HCT116 (cell line): ENCODE data around the gene NTHL1. TPM values are rescaled to one million over a fixed set of nuclear protein-coding genes. Genes with fewer than 3 reads are reported as not detected.

Source experiments
- ATAC-seq: fragments of 200-7000 bp; cut with Tn5 transposase; 2 replicates; pipeline ENCODE4 v1.9.1; 2020; ENCODE audit warnings: mild to moderate bottlenecking, moderate library complexity
- BruUV-seq: library from RNA; stranded (reverse); fragments of 400-500 nt; replicated peaks from 2 replicates; lab custom pipeline; 2021; lab: Mats Ljungman, UMichigan
- CTCF ChIA-PET: fragments of 300-600 bp; sonication (Branson Sonifier 250); formaldehyde crosslinking; loops from one replicate; lab custom pipeline; 2021; ENCODE audit warnings: antibody characterized with exemption; lab: Charles Lee
- POLR2A ChIA-PET: fragments of 300-600, 350-600 bp; sonication (Branson Sonifier 250); formaldehyde crosslinking; loops from one replicate; lab custom pipeline; 2021; ENCODE audit warnings: antibody characterized with exemption; lab: Charles Lee
- RAD21 ChIA-PET, 2 experiments: fragments of 300-600 bp; sonication (Branson Sonifier 250); formaldehyde crosslinking; loops; one replicate each; lab custom pipeline; 2023; ENCODE audit warnings: low total read pairs in 2 of 2; ENCODE audit not compliant: uncharacterized antibody in 2 of 2, unreplicated experiment in 2 of 2, low non-redundant PET in 1 of 2; lab: Charles Lee
- DNase-seq: peaks from one replicate; pipeline ENCODE4 v3.0.0-alpha.2; 2010; ENCODE audit warnings: low read depth, low spot score
- H2AFZ ChIP-seq: fragments of 200-600 bp; shearing (Covaris generic), sonication (generic); 2 replicates; pipeline ENCODE4 v1.6.1; 2017; ENCODE audit warnings: low read depth, mixed run types, mixed read lengths, antibody characterized with exemption, low read length; ENCODE audit not compliant: poor library complexity, severe bottlenecking
- H3K27ac ChIP-seq: 2 replicates; pipeline ENCODE4 v1.5.1; 2012; ENCODE audit warnings: low read depth, low read length
- H3K27me3 ChIP-seq: fragments of 200-600 bp; sonication (generic); 2 replicates; pipeline ENCODE4 v1.6.1; 2016; ENCODE audit warnings: mixed run types, low read length, mixed read lengths; ENCODE audit not compliant: insufficient read depth
- H3K36me3 ChIP-seq, 2 experiments: fragments of 200-500 bp in 1 of 2; fragments of 200-600 bp in 1 of 2; sonication (Bioruptor generic) in 1 of 2; sonication (generic) in 1 of 2; 2 replicates each; pipeline versions ENCODE4 v1.5.1 to v1.6.1; 2014 to 2016; ENCODE audit warnings: low read length in 2 of 2, inconsistent platforms in 1 of 2, mixed read lengths in 1 of 2, mixed run types in 1 of 2; ENCODE audit not compliant: insufficient read depth in 2 of 2, control insufficient read depth in 1 of 2
- H3K4me1 ChIP-seq, 2 experiments: fragments of 200-600 bp in 1 of 2; sonication (generic) in 1 of 2; 2 replicates each; pipeline versions ENCODE4 v1.5.1 to v1.6.1; 2012 to 2017; ENCODE audit warnings: low read length in 2 of 2, inconsistent platforms in 1 of 2, mild to moderate bottlenecking in 1 of 2, mixed read lengths in 1 of 2, mixed run types in 1 of 2, moderate library complexity in 1 of 2; ENCODE audit not compliant: insufficient read depth in 2 of 2, control insufficient read depth in 1 of 2
- H3K4me2 ChIP-seq: fragments of 200-600 bp; sonication (generic); 2 replicates; pipeline ENCODE4 v1.6.1; 2017; ENCODE audit warnings: mixed run types, low read length, mixed read lengths
- H3K4me3 ChIP-seq, 2 experiments: fragments of 200-600 bp in 1 of 2; sonication (generic) in 1 of 2; replicated peaks in 1 of 2; 2 replicates each; pipeline ENCODE4 v1.5.1; 2011 to 2016; ENCODE audit warnings: low read length in 2 of 2, control low read depth in 1 of 2, low read depth in 1 of 2, mild to moderate bottlenecking in 1 of 2, mixed read lengths in 1 of 2, mixed run types in 1 of 2
- H3K79me2 ChIP-seq: fragments of 200-600 bp; sonication (generic); 2 replicates; pipeline ENCODE4 v1.6.1; 2017; ENCODE audit warnings: mild to moderate bottlenecking, mixed run types, low read length, moderate library complexity, mixed read lengths; ENCODE audit not compliant: insufficient read depth
- H3K9ac ChIP-seq: fragments of 200-600 bp; sonication (generic); 2 replicates; pipeline ENCODE4 v1.6.1; 2016; ENCODE audit warnings: low read length, mixed read lengths
- H3K9me2 ChIP-seq: fragments of 200-600 bp; sonication (generic), shearing (Covaris generic); 2 replicates; pipeline ENCODE4 v1.6.1; 2017; ENCODE audit warnings: mixed run types, mild to moderate bottlenecking, moderate library complexity; ENCODE audit not compliant: insufficient read depth
- H3K9me3 ChIP-seq, 2 experiments: fragments of 200-500 bp in 1 of 2; fragments of 200-600 bp in 1 of 2; sonication (Bioruptor generic) in 1 of 2; sonication (generic) in 1 of 2; 2 replicates each; pipeline ENCODE4 v1.6.1; 2014 to 2017; ENCODE audit warnings: low read length in 2 of 2, mixed read lengths in 2 of 2, inconsistent platforms in 1 of 2, low read depth in 1 of 2, mild to moderate bottlenecking in 1 of 2, mixed run types in 1 of 2, moderate library complexity in 1 of 2; ENCODE audit not compliant: control insufficient read depth in 1 of 2, insufficient read depth in 1 of 2
- H4K20me1 ChIP-seq: fragments of 200-600 bp; sonication (generic), shearing (Covaris generic); 2 replicates; pipeline ENCODE4 v1.6.1; 2017; ENCODE audit warnings: mixed run types, mild to moderate bottlenecking, moderate library complexity; ENCODE audit not compliant: insufficient read depth
- CEBPB ChIP-seq: IDR thresholded peaks from 2 replicates; pipeline ENCODE4 v1.6.1; 2012; ENCODE audit warnings: low read depth
- EGR1 ChIP-seq: IDR thresholded peaks from 2 replicates; pipeline ENCODE4 v1.6.1; 2012; ENCODE audit warnings: low read depth
- ELF1 ChIP-seq: IDR thresholded peaks from 2 replicates; pipeline ENCODE4 v1.6.1; 2012; ENCODE audit warnings: low read depth, borderline replicate concordance
- EZH2phosphoT487 ChIP-seq: fragments of 200-600 bp; IDR thresholded peaks from 2 replicates; pipeline ENCODE4 v1.6.1; 2018; ENCODE audit warnings: antibody characterized with exemption, borderline replicate concordance
- FOSL1 ChIP-seq: IDR thresholded peaks from 2 replicates; pipeline ENCODE4 v1.6.1; 2012; ENCODE audit warnings: low read depth
- JUND ChIP-seq: IDR thresholded peaks from 2 replicates; pipeline ENCODE4 v1.6.1; 2012
- POLR2A ChIP-seq: IDR thresholded peaks from 2 replicates; pipeline ENCODE4 v1.7.0; 2011; ENCODE audit warnings: borderline replicate concordance; ENCODE audit not compliant: insufficient read depth, insufficient read length; ENCODE audit errors: extremely low read depth
- POLR2AphosphoS5 ChIP-seq: IDR thresholded peaks from 2 replicates; pipeline ENCODE4 v1.6.1; 2011; ENCODE audit warnings: mild to moderate bottlenecking, low read depth, low read length, moderate library complexity
- RAD21 ChIP-seq: IDR thresholded peaks from 2 replicates; pipeline ENCODE4 v1.6.1; 2012; ENCODE audit warnings: low read depth, mild to moderate bottlenecking
- SP1 ChIP-seq: IDR thresholded peaks from 2 replicates; pipeline ENCODE4 v1.6.1; 2012; ENCODE audit warnings: low read depth
- YY1 ChIP-seq: IDR thresholded peaks from 2 replicates; pipeline ENCODE4 v1.6.1; 2011; ENCODE audit warnings: low read length, low read depth, moderate library complexity, mild to moderate bottlenecking; ENCODE audit not compliant: insufficient replicate concordance; ENCODE audit errors: extremely low read depth
- ZNF274 ChIP-seq: fragments of 200-500 bp; sonication (Bioruptor generic); IDR thresholded peaks from 2 replicates; pipeline ENCODE4 v1.6.1; 2014; ENCODE audit warnings: mild to moderate bottlenecking, low read depth, low read length, inconsistent platforms
- intact Hi-C: fragments of 100-400 bp; cut with micrococcal nuclease; formaldehyde crosslinking; loops from 2 replicates; pipeline ENCODE4 v1.10.0; 2022
- total RNA-seq: library from RNA; stranded (reverse); gene quantifications from one replicate; pipeline ENCODE4 v1.2.1, GENCODE V29; 2021; ENCODE audit not compliant: unreplicated experiment
- TF ChIP-seq, protein P1 (sequence below): IDR thresholded peaks from 2 replicates; pipeline ENCODE4 v1.6.1; 2012
- TF ChIP-seq, protein P2 (sequence below), 3 experiments: fragments of 200-600 bp in 1 of 3; sonication (generic) in 1 of 3; IDR thresholded peaks in 2 of 3; conservative IDR thresholded peaks in 1 of 3; 2 replicates each; pipeline ENCODE4 v1.5.1; 2012 to 2017; ENCODE audit warnings: low read depth in 2 of 3, low read length in 2 of 3, antibody characterized with exemption in 1 of 3, borderline replicate concordance in 1 of 3, control low read depth in 1 of 3, mild to moderate bottlenecking in 1 of 3, mixed read lengths in 1 of 3, mixed run types in 1 of 3, moderate library complexity in 1 of 3; ENCODE audit not compliant: insufficient read depth in 1 of 3
- TF ChIP-seq, protein P3 (sequence below): IDR thresholded peaks from 2 replicates; pipeline ENCODE4 v1.6.1; 2011; ENCODE audit warnings: mild to moderate bottlenecking, low read length, moderate library complexity; ENCODE audit not compliant: insufficient replicate concordance; ENCODE audit errors: extremely low read depth
- TF ChIP-seq, protein P4 (sequence below): IDR thresholded peaks from 2 replicates; pipeline ENCODE4 v1.6.1; 2012
- TF ChIP-seq, protein P5 (sequence below): IDR thresholded peaks from 2 replicates; pipeline ENCODE4 v1.6.1; 2012; ENCODE audit warnings: low read depth

Gene NTHL1
- total RNA-seq, 1 experiment from 2014 or later = 40.1 TPM

DNA sequence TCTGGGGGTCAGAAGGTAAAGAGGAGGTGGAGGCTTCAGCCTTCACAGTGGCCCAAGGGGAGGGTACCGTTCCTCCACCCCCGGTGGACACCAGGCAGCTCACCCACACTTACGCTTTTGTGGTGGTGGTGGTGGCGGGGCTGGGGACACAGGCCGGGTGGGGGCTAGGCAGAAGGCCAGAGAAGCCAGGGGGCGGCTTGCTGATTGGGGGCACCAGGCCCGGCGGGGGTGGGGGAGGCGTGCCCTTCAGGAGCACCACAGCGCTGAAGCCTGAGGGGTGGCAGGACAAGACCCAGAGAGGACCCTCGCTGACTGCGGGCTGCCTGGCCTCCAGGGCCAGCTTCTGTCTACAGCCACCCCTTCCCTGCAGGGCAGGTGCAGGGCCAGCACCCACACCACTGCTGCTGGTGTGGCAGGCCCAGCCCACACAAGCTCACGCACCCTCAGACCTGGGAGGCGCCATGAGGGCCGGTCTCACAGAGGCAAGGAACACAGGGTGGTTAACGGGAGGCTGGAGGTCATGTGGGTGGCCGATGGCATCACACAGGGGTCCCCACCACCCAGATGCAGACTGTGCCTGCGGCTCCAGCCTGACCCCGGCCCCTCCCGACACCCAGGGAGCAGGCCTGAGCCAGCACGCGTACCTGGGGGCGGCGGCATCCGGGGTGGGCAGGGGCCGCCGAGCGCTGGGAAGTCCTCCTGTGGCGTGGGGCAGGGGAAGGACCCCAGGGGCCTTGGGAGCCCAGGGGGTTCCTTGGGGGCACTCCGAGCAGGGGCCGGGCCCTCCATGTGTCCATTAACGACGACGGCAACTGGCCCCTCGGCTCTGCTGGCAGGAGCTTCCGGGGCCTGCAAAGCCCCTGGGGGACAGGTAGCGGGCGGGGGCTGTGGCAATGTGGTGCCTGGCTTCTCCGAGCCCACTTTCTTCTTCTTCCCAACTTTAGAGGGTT is 48.5 kb downstream of the NTHL1 start:
- Histone ChIP-seq H3K4me1 (peaks cover 2 to 7% of the 10 kb centered on the region in 2 experiments), H3K4me3 (no peak overlapping the region), H3K9me3 (no peaks in the 10 kb centered on the region), H3K27me3 (no peaks in the 10 kb centered on the region), H3K4me2 (no peak overlapping the region), H3K27ac (no peak overlapping the region)
- DNase-seq = no peak
- ChIA-PET RAD21 (no interaction called here), POLR2A (interaction anchor here (1.8 kb wide), 1 partner anchor 9 kb away, joined by 3 read pairs; no protein-coding TSS in a partner anchor)
- intact Hi-C loops = no loop called here
- BruUV-seq = no TSS peak
- TF ChIP-seq JUND (no peak), ZNF274 (no peak), EZH2phosphoT487 (no peak), POLR2AphosphoS5 (no peak), RAD21 (no peak), YY1 (no peak), CEBPB (no peak), SP1 (no peak), FOSL1 (no peak), EGR1 (no peak), ELF1 (no peak), POLR2A (no peak)
- TF ChIP-seq, protein P1, sequence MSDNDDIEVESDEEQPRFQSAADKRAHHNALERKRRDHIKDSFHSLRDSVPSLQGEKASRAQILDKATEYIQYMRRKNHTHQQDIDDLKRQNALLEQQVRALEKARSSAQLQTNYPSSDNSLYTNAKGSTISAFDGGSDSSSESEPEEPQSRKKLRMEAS = no peak
- TF ChIP-seq, protein P2, sequence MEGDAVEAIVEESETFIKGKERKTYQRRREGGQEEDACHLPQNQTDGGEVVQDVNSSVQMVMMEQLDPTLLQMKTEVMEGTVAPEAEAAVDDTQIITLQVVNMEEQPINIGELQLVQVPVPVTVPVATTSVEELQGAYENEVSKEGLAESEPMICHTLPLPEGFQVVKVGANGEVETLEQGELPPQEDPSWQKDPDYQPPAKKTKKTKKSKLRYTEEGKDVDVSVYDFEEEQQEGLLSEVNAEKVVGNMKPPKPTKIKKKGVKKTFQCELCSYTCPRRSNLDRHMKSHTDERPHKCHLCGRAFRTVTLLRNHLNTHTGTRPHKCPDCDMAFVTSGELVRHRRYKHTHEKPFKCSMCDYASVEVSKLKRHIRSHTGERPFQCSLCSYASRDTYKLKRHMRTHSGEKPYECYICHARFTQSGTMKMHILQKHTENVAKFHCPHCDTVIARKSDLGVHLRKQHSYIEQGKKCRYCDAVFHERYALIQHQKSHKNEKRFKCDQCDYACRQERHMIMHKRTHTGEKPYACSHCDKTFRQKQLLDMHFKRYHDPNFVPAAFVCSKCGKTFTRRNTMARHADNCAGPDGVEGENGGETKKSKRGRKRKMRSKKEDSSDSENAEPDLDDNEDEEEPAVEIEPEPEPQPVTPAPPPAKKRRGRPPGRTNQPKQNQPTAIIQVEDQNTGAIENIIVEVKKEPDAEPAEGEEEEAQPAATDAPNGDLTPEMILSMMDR (IDR thresholded peaks at IDR 0.05 in 2 of 3, conservative IDR thresholded peaks at IDR 0.05 in 1 of 3; ENCODE audit: borderline replicate concordance in 1 of 3, insufficient read depth in 1 of 3, low read depth in 2 of 3, low read length in 2 of 3) = no peak
- TF ChIP-seq, protein P3, sequence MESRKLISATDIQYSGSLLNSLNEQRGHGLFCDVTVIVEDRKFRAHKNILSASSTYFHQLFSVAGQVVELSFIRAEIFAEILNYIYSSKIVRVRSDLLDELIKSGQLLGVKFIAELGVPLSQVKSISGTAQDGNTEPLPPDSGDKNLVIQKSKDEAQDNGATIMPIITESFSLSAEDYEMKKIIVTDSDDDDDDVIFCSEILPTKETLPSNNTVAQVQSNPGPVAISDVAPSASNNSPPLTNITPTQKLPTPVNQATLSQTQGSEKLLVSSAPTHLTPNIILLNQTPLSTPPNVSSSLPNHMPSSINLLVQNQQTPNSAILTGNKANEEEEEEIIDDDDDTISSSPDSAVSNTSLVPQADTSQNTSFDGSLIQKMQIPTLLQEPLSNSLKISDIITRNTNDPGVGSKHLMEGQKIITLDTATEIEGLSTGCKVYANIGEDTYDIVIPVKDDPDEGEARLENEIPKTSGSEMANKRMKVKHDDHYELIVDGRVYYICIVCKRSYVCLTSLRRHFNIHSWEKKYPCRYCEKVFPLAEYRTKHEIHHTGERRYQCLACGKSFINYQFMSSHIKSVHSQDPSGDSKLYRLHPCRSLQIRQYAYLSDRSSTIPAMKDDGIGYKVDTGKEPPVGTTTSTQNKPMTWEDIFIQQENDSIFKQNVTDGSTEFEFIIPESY = no peak
- TF ChIP-seq, protein P4, sequence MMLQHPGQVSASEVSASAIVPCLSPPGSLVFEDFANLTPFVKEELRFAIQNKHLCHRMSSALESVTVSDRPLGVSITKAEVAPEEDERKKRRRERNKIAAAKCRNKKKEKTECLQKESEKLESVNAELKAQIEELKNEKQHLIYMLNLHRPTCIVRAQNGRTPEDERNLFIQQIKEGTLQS = no peak
- TF ChIP-seq, protein P5, sequence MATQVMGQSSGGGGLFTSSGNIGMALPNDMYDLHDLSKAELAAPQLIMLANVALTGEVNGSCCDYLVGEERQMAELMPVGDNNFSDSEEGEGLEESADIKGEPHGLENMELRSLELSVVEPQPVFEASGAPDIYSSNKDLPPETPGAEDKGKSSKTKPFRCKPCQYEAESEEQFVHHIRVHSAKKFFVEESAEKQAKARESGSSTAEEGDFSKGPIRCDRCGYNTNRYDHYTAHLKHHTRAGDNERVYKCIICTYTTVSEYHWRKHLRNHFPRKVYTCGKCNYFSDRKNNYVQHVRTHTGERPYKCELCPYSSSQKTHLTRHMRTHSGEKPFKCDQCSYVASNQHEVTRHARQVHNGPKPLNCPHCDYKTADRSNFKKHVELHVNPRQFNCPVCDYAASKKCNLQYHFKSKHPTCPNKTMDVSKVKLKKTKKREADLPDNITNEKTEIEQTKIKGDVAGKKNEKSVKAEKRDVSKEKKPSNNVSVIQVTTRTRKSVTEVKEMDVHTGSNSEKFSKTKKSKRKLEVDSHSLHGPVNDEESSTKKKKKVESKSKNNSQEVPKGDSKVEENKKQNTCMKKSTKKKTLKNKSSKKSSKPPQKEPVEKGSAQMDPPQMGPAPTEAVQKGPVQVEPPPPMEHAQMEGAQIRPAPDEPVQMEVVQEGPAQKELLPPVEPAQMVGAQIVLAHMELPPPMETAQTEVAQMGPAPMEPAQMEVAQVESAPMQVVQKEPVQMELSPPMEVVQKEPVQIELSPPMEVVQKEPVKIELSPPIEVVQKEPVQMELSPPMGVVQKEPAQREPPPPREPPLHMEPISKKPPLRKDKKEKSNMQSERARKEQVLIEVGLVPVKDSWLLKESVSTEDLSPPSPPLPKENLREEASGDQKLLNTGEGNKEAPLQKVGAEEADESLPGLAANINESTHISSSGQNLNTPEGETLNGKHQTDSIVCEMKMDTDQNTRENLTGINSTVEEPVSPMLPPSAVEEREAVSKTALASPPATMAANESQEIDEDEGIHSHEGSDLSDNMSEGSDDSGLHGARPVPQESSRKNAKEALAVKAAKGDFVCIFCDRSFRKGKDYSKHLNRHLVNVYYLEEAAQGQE = no peak
- TF ChIP-seq, all 23 proteins: peak for 0
- CTCF ChIA-PET = no interaction called here
- no peak overlapping the region for H3K9ac ChIP-seq
- ATAC-seq = no peak
- peaks cover 28% of the 10 kb centered on the region for H3K79me2 ChIP-seq
- peaks cover 25 to 51% of the 10 kb centered on the region in 2 experiments; a peak in 3 of 4 replicates for H3K36me3 ChIP-seq
- H2AFZ ChIP-seq = no peak overlapping the region
- no peaks in the 10 kb centered on the region; the same call in 1 of the 2 replicates for H4K20me1 ChIP-seq
- H3K9me2 ChIP-seq = no peaks in the 10 kb centered on the region
